GM08714 (cell line): ENCODE data around the gene HHLA2.

Experiments used
- H3K4me3 ChIP-seq: fragments of 200-500 bp; sonication (Bioruptor generic); 2 replicates; pipeline ENCODE4 v1.5.1; 2014; ENCODE audit warnings: mild to moderate bottlenecking, low read length, inconsistent platforms
- ZNF274 ChIP-seq: IDR thresholded peaks from 2 replicates; pipeline ENCODE4 v1.6.1; 2012; ENCODE audit warnings: mild to moderate bottlenecking, low read depth, low read length

The HHLA2 gene

DNA sequence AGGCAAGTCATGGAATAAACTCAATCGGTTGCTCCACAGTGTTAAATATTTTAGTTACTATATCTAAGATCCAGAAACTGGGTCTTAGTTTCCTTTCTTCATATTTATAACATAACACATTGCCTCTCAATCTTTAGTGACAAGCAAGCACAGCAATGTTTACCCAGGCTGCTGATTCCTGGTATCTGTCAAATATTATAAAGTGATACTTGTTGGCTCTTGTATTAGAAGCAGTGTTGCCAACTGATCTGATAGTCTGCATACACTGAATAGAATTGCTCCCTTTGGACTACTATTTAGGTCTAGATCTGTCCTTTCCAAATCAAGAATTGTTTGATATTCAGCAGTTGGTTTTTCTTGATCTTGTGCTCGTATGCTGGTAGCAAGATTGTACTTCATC lies 7.2 kb upstream of the HHLA2 start:
- H3K4me3 ChIP-seq: no peak overlapping the region
- no peak for TF ChIP-seq ZNF274

DNA sequence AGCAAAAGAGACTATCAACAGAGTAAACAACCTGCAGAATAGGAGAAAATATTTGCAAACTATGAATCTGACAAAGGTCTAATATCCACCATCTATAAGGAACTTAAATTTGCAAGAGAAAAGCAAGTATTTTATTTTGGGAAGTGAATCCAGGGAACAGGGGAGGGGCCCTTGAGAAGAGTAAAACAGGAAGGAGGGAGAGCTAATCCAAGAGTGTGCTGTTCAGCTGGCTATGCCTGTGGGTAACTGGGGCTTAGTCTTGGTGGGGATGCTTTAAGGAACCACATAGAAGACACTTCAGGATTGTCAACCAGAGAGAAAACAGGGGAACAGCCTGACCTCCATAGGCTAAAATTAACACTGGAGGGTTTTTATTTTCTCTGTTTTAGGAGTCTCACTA lies 3.9 kb upstream of the HHLA2 start:
- TF ChIP-seq ZNF274: no peak
- H3K4me3 ChIP-seq: peak overlapping the region; percentile 15; the same call in 1 of the 2 replicates

DNA sequence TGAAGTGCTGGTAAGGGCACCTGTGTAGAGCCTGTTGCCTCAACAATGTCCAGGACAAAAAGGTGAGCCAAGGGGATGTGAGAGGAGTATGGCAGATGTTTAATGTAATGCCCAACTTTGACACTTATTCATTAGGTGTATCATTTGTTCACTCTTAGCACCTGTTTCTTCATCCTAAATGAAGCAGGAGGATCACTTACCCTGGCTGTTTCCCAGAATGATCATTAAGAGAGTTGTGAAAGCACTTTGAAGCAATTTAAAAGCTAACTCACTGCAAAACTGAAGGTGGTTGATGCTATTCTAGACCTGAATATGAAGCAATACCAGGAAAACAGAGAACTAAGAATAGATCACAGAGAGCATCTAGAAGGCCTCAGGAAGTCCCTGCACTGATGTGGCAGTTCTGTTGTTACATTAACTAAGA lies 3.4 kb upstream of the HHLA2 start:
- H3K4me3 ChIP-seq: peak overlapping the region; percentile 15; the same call in 1 of the 2 replicates
- TF ChIP-seq ZNF274: no peak

DNA sequence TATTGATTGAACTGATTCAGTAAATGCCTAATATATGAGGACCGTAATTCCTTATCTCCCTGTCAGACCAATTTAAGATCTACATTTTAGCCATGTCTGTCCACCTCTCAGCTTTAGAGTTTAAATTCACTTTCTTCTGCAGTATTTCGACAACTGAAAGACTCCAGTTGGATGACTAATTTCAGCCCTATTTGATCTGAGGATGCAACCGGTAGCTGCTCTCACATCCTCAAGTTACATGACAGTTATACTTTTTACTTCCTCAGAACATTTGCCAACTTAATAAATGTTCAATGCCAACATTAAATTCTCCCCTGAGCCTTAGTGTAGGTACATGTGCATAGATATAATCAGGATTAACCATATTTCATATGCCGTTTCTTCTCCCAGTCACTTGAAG lies 2.5 kb upstream of the HHLA2 start:
- H3K4me3 ChIP-seq: no peak overlapping the region
- TF ChIP-seq ZNF274: no peak

DNA sequence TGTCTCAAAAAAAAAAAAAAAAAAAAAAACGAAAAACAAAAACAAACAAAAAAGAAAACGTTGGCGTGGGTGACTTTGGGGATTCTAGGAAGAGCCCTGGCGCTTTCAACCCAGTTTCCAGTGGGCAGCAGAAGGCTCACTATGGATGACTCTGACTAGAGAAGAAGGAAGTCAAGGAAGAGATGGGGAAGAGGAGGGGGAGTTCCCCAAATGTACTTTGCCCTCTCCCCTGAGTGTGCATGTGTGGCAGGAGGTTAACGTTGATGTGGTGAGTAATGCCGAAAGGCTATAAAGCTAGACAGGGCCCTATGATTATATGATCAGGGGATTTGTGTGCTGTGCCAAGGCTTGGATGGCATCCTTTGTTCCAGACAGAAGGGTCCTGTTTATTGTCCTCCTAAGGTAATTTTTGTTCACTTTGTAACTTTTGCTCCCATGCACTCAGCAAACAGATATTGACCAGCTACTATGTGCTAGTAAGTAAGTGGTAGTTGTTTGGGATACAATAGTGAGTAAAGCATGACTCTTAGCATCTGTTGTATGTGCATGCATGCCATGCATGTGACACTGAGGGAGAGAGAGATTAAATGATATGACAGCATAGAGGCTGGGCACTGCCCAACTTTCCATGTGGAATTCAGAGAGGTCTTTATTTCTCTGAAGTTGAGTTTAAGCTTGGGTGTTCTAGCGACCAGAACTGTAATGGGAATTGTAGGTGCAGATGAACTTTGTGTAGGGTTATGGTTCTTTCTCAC lies 750 bp upstream of the HHLA2 start:
- no peak overlapping the region for H3K4me3 ChIP-seq
- no peak for TF ChIP-seq ZNF274

DNA sequence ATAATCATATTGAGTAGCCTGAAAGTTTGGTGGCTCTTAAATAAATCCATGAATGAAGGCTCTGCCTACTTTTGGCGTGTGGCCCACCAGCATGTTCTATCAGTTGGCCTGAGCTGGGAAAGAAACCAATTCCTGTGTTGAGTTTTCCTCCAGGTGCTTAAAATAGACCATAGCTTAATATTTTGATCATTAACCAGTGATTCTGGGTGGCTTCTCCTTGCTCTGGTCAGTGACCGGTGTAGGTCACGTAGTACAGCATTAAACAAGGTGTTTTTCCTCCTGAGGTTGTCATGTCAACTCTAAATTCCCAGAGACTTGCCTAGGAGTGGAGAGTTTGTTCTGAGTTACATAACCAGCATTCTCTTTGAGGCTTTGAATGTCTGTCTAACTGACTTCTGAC lies 1.3 kb downstream of the HHLA2 start:
- H3K4me3 ChIP-seq: no peak overlapping the region
- no peak for TF ChIP-seq ZNF274

DNA sequence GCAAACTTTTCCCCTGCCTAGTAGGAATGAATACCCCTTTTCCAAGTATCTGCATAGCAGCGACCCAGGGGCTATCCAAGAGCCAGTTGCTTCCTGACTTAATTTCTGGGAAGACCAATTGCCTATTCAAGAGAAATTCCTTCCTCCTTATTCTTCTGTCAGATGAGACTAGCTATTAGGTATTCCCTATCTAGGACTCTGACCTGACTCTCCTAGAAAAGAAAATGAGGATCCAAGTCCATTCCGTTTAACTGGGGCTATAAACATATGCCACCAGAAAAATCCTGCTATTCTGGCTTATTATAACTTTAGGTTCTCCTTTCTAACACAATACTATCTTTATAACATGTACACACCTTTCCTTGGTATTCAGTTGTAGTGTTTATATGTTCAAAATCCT lies 1.7 kb downstream of the HHLA2 start:
- no peak overlapping the region for H3K4me3 ChIP-seq
- no peak for TF ChIP-seq ZNF274

DNA sequence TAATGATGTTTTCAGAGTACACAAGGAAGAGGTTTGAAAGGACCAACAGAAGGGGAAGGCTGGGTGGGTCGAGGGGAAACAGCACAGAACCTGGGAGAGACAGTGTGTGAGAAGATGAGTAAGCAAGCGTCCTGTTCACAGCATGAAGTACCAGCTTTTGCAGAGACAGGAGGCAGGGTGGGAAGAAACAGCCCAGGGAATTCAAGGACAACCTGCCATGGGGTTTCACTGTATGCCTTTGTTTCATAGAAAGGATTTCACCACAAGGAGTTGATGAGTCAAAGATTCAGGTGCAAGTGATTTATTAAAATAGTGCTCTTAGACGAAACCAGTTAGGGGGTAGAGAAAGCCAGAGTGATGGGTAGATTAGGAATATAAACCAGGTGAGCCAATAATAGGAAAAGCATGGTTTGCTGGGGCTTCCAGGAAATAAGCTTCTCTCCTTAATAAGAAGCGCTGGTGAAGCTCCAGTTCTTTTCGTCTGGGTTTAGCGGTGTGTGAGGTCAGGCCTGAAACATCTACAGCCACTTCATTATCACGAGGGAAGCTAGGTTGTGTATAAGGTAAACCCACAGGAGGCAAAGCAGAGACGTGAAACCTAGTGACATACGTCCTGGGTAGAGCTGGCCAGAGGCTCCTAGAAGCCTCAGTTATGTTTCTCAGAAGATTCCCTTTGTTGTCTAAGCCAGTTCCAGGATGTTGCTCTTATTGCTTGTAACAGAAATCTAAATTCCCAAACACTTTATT lies 3.9 kb downstream of the HHLA2 start:
- TF ChIP-seq ZNF274: no peak
- no peak overlapping the region for H3K4me3 ChIP-seq

DNA sequence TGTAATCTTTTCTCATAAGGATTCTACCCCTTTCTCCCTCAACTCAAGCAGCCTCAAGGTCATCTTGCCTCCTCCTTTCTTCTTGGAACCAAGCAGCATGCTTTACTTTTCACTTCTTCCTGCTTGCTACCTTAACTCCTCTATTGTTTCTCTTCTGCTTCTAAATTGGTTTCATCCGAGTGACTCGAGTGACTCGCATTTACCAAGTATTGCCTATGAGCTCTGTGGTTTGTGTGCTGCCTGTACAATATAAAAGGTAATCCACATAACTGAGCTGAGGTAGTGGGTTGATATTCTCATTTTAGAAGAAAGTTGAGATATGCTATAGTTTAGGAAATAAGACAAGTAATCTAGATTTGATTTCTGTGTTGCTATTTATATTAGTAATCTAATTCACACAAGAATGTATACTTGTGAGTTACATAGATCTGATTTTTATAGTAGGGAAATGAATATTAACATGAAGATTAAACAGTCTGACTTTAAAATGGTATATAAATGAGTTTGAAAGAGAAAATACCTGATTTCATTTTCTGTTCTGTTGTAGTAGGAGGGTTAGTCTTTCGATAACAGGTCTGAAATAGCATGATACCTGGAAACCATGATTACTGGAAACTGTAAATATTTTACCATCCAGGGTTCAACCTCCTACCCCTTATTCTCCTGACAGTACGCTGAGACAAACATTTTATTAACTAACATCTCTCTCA lies 5.5 kb downstream of the HHLA2 start:
- TF ChIP-seq ZNF274: no peak

DNA sequence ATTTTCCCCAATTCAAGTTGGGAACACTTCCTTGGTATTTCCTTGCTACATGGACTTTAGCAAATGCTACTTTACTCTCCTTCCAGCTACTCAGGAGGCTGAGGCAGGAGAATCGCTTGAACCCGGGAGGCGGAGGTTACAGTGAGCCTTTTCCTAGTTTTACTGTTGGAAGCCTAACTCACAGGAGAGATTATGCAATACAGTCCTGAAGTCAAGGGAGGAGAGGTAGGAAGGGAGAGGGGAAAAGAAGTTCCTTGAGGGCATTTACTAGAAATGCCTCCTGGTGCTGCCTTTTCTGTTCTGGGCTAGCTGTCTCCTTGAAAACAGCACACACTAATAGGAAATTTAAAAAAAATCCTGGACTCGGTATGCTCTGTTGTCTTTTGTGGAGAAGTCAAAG lies 6.2 kb downstream of the HHLA2 start:
- no peak for TF ChIP-seq ZNF274

More for the DNA sequence above, 5.5 kb downstream of the HHLA2 start:
- no peak overlapping the region for H3K4me3 ChIP-seq

DNA sequence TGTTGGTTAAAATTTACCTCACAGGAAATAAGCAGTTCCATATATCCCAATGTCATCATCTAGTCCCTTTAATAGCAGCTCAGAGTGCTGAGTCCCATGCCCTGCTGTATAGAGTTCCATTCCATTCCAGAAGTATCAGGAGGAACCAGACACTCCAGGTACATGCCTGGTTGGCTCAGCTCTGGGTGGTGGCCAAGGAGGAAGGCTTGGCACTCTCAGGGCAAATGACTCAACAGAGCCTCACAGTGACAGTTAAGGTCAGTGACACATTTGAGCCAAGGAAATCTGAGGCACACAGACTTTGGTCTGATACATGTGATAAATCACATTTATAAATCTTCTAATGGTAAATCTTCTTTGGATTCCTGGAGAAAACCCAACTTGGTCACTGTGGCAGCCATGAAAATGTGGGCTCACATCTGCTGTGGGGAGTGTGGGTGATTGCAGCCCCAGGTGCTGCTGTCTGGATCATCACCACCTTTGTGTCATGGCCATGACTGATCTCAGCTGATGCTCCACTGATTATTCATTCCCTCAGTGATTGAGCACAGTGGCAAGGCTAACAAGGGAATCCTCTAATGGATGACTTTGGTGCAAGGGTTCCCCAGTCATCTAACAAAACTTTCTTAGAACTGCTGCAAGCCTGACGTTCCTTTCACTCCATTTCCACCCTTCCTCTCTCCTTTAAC lies 9.3 kb downstream of the HHLA2 start:
- no peak overlapping the region for H3K4me3 ChIP-seq
- TF ChIP-seq ZNF274: no peak

More for the DNA sequence above, 6.2 kb downstream of the HHLA2 start:
- H3K4me3 ChIP-seq: no peak overlapping the region

DNA sequence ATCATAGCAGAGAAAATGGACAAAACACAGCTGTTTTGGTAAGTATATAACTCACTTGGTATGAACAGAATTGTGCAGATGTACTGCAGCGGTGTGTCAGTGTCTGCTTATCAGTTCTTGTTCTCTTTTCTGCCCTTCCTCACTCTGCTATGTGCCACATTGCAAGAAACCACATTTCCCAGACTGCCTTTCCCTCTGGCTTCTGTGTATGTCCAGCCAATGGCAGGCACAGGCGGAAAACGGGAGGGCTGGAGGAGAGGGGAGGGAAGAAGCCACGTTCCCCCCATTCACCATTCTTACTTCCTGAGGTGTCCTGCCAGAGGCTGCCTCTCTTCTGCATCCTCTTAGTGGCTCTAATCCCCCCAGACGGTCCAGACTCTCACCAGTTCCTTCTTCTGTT lies 15.4 kb downstream of the HHLA2 start:
- no peak overlapping the region for H3K4me3 ChIP-seq
- no peak for TF ChIP-seq ZNF274

DNA sequence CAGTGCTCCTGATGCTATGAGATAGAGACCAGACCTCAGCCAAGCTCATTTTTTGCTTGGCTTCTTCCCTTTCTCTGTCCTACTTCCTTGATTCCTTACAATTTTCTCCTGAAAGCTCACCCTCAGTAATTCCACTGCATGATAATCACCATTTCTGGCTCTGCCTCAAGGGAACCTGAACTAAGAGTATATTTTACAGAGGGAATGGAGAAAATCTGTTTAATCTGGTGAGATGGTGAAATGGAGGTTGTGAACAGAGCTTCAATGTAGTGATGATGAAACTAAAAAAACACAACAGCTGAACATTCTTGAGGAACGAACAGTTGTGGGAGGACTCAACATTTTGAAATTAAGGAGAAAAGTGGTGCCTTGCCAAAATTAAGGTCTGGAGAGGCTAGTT lies 16.3 kb downstream of the HHLA2 start:
- TF ChIP-seq ZNF274: no peak
- no peak overlapping the region for H3K4me3 ChIP-seq

DNA sequence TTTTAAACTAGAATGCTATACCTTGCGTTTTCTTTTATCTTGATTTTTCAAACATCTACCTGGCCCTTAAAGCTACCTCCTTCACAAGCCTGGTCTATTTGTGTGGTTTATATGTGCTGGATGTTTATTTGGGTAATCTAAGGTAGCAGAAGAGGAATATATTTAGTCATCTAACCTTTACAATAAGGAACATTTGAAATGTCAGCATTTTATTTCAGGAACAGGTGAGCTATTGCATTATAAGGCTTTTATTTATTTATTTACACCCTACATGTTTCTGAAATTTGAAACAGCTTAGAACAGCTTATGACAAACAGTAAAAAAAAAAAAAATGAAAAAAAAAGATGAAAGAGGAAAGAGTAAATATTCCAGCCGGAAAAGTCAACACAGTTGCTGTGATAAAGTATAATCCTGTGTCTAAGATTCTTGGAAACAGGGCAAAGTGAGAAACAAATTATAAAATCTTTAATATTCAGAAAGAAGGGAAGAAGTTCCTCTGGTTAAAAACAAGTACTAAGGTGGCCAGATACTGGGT lies 19.5 kb downstream of the HHLA2 start:
- no peak for TF ChIP-seq ZNF274
- no peak overlapping the region for H3K4me3 ChIP-seq
